DMS53 treated with DMSO at 0.1 percent for 48 hours (cell line): ENCODE measurements around the gene TYRO3.
"Not testable (repeated sequence)": the region's sequence is repeated elsewhere in the genome, so short reads cannot be mapped to it uniquely, and the experiment has no call there.

Source experiments
- DNase-seq: peaks from one replicate; lab custom pipeline; 2025; ENCODE audit not compliant: unreplicated experiment; lab: John Stamatoyannopoulos, UW

TYRO3 gene

DNA sequence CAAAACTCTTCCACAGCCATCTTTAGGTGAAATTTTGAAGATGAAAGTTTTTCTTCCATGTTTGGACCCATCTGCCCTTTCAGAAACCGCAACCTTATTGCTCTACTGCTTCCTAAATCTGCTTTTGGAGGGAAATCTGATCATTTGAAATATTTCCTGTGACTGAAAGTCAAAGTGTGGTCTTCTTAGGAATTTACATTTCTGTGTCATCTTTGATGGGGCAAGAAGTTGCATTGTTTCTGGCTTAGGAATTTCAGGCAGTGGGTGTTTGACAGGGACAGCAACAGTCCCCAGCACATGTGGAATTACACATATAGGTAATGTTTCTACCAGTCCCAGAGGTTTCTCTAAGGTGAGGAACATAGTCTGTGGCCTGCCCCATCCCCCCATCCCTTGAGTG, 5.3 kb upstream of the TYRO3 start:
- no peak for DNase-seq

DNA sequence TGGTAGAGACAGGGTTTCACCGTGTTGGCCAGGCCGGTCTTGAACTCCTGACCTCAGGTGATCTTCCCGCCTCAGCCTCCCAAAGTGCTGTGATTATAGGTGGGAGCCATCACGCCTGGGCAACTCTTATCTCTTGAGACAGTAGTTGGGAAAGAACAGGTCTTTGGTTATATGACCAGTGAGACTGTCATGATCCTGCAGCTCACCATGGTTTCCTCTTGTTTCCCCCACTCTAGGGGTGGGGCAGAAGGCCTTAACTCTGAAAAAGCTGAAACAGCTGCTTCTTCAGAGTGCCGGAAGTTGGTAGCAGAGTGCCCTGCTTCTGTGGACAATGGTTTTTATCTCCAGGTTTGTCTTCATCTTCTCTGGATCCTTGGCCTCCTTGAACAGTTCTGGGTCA, 4.7 kb upstream of the TYRO3 start:
- no peak for DNase-seq

DNA sequence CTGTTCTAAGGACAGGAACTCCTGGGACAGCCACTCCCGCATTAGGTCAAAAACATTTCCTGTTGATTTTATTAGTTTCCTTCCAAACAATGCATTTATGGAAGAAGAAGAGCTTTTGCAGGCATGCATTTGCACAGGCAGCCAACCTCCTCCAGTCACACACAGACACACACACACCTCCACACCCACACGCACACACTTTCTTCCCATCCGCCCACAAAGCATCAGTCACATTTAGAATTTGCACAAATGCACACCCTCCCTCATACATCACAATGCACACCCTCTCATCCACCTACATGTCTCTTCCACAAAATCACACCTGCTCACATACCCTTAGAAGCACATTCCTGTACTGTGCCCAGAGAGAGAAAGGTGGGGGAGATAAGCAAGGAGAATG, 4.1 kb upstream of the TYRO3 start:
- DNase-seq = no peak

- no peak for DNase-seq
Observed at GRCh38 chr15:41556677-41557076, 2.3 kb upstream of the TYRO3 start.

DNA sequence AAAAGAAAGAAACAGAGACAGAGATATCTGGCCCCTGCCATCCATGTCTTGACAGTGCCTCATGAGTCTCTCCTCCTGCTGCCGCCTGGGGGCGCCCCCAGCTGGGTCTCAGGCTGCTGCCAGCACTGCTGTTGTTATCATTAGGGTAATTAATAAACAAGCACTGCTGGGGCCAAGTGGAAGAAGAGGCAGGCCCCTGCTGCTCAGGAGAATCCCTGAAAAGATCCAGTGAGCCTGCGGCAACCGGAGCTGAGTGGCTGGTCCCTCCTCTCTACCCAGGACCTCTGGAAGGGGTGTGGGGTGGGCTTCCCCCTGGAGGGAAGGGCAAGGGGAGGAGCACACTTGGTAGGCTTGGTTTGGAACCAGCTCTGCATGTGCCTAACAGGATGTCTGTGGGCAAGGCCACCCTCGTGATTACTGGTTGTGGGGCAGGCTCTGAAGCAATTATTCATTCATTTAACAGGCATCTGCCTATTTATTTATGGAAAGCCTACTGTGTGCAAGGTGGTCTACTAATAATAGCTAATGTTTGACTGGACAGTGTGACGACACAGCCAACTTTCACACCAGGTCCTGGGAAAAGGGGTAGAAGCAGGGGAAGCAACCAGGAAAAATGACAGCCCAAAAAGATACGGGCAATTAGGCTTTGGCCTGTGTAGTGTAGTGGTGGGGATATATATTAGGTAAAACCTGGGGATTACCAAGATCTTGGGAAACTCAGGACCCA, 1.2 kb upstream of the TYRO3 start:
- DNase-seq = peak; percentile 62

DNA sequence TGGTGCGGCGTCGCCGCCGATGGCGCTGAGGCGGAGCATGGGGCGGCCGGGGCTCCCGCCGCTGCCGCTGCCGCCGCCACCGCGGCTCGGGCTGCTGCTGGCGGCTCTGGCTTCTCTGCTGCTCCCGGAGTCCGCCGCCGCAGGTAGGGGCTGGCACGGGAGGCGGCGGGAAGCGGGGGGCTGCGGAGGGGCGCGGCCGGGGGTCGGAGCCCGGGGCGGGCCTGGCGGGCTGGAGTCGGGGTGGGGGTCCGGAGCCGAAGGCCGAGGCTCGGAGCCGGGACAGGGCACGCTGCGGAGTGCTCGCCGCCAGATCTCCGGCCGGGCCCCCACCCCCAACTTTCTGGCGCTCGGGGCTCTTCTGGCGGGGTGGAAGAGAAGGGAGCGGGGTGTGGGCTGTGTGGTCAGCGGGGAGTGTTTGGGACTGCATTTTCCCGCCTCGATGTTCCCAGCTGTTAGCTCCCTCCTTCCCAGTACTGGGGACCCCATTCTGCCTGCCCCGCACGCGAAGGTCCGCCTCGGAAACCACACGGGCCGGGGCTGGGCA, 299 bp downstream of the TYRO3 start:
- DNase-seq = no peak

DNA sequence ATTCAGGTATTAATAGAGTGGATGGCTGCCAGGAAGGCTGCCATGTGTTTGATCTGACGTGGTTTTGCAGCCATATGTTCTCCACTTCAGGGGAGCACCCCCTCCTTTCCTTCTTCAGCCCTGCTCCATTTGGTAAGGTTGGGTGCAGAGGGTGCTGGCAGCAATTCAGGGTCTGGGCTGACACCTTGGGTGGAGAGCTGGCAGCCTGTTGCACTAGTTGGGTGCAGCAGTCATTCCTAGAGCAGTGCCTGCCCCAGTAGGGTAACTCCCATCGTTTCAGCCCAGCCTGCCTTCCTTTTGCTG, 1.5 kb downstream of the TYRO3 start:
- DNase-seq = no peak

DNA sequence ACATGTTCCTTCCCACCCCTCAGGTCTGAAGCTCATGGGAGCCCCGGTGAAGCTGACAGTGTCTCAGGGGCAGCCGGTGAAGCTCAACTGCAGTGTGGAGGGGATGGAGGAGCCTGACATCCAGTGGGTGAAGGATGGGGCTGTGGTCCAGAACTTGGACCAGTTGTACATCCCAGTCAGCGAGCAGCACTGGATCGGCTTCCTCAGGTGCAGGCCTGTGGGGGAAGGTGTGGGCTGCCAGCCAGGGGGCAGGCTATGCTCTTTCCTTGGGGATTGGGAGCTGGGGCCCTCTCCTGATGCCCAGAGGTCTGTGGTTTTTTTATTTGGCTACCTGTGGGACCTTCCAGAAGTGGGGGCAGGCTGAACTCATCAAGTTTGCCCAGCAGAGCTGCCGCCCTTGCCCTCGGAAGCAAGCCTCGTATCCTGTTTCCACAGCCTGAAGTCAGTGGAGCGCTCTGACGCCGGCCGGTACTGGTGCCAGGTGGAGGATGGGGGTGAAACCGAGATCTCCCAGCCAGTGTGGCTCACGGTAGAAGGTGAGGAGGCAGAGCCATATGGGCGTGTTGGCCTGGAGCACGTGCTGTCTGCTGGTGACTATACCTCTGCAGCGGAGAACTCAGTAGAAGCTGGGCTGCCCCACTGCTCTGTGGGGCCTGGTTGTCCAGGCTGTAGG, 2.2 kb downstream of the TYRO3 start:
- DNase-seq = no peak

GRCh38 chr15:41561777-41562145, 2.7 kb downstream of the TYRO3 start:
- DNase-seq = no peak

GRCh38 chr15:41562244-41562643, 3.2 kb downstream of the TYRO3 start:
- DNase-seq = no peak

DNA sequence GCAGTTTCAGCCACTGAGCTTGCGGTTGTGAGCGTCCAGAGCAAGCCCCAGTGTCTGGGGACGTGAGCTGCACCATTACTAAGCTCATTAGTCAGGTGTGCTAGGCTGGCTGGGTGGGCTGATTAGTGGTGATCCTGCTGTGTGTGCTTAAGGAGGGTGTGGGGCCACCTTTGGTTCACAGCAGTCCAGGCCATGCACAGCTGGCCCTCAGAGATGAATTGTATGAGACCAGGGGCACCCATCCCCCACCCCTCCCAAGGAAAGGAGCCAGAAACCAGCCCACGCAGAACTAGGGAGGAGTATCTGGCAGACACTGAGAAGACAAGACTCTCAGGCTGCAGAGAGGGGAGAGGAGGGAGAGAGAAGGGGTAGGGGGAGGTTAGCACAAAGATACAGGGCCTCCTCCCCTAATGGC, 3.8 kb downstream of the TYRO3 start:
- DNase-seq = no peak

GRCh38 chr15:41564286-41564959, 5.4 kb downstream of the TYRO3 start:
- no peak for DNase-seq

- no peak for DNase-seq
Observed at GRCh38 chr15:41564960-41565502, 6.0 kb downstream of the TYRO3 start.

- DNase-seq = no peak
Observed at GRCh38 chr15:41565702-41566101, 6.7 kb downstream of the TYRO3 start.

GRCh38 chr15:41566121-41566885, 7.3 kb downstream of the TYRO3 start:
- DNase-seq = no peak

DNA sequence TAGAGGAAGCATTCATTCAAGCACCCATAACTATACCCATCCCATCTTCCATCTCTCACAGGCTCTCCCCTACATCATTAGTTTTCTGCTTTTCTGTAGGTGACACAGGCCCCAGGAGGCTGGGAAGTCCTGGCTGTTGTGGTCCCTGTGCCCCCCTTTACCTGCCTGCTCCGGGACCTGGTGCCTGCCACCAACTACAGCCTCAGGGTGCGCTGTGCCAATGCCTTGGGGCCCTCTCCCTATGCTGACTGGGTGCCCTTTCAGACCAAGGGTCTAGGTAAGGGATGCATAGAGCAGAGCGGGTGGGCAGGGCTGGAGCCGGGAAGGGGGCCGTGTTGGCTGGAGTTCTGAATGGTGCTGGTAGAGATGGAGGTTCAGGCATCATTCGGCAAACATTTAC, 8.2 kb downstream of the TYRO3 start:
- no peak for DNase-seq

DNA sequence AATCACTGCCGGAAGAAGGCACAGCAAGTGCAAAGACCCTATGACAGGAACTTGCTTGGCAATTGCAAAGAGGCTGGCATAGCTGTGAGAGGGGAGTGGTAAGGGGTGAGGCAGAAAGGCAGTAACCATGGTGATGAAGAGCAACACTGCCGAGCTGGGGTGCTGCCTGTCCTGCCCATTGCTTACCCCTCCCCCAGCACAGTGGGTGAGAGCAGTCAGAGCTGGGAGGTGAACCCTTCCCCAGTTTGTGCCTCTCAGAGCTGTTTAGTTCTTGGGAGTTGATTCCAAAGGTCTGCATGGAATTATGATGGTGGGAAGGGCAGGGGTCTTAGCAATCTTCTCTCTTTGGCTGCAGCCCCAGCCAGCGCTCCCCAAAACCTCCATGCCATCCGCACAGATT, 8.8 kb downstream of the TYRO3 start:
- no peak for DNase-seq

- DNase-seq = no peak
Observed at GRCh38 chr15:41568350-41569017, 9.5 kb downstream of the TYRO3 start.

DNA sequence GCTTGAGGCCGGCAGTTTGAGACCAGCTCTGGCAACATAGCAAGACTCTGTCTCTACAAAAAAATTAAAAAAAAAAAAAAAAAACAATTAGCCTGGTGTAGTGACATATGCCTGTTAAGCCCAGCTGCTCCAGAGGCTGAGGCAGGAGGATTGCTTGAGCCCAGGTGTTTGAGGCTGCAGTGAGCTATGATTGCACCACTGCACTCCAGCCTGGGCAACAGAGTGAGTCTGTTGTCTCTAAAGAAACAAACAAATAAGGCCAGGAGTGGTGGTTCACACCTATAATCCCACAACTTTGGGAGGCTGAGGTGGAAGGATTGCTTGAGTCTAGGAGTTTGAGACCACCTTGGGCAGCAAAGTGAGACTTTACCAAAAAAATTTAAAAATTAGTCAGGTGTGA, 10.2 kb downstream of the TYRO3 start:
- DNase-seq = not testable (repeated sequence)

- no peak for DNase-seq
Observed at GRCh38 chr15:41570764-41571163, 11.8 kb downstream of the TYRO3 start.

DNA sequence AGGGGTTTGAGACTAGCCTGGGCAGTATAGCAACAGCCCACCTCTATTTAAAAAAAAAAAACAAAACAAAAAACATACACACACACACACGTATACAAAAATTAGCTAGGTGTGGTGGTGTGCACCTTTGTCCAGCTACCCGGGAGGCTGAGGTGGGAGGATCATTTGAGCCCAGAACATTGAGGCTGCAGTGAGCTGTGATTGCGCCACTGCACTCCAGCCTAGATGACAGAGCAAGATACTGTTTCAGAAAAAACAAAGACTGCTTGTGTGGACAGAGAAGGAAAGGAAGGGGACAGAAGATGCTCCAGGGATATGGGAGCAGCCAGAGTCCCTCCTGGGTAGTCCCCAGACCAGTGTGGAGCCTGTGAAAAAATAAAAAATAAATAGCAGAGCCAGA, 12.9 kb downstream of the TYRO3 start:
- no peak for DNase-seq
